NCI-H510A treated with DMSO at 0.1 percent for 48 hours (cell line): ENCODE measurements around the gene ADRA2B.
"Not testable (repeated sequence)": the region's sequence is repeated elsewhere in the genome, so short reads cannot be mapped to it uniquely, and the experiment has no call there.

Experiments used
- DNase-seq: peaks from one replicate; lab custom pipeline; 2025; lab: John Stamatoyannopoulos, UW

ADRA2B gene

DNA sequence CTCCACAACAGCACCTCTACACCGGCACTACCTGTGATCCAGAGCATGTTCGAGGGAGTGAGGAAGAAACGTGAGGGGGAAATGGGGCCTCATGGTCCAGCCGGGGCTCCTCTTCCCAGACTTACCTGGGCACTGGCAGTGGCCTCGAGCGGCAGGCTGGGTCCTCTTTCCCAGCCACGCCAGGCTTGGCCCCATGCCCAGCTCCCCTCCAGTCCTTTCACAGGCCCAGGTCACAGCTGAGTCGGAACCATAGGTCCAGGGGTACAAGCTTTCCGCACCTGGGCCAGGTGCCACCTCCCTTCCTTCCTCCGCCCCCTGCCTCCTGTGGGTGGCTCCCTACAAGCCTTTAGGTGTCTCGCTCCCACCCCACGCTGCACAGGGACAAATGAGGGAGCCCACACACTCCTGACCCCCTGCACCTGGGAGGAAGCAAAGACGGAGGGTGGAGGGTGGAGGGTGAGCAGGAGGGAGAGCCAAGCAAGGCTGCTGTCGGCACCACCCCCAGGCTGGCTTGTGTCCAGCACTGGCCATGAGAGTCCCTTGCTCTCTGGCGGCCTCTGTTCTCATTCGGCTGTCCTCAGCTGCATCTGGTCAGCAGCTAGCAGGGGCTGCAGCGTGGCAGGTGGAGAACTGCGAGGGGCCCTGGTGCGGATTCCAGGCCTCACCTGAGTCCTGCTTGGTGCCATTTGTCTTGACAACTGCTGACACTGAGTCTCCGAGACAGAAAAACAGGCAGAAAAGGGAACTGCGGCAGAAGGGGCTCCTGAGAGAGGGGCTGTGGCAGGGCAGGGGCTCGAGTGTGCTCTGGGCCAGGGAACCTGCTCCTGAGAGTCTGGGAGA lies 26.8 kb downstream of the ADRA2B start:
- DNase-seq: no peak

DNA sequence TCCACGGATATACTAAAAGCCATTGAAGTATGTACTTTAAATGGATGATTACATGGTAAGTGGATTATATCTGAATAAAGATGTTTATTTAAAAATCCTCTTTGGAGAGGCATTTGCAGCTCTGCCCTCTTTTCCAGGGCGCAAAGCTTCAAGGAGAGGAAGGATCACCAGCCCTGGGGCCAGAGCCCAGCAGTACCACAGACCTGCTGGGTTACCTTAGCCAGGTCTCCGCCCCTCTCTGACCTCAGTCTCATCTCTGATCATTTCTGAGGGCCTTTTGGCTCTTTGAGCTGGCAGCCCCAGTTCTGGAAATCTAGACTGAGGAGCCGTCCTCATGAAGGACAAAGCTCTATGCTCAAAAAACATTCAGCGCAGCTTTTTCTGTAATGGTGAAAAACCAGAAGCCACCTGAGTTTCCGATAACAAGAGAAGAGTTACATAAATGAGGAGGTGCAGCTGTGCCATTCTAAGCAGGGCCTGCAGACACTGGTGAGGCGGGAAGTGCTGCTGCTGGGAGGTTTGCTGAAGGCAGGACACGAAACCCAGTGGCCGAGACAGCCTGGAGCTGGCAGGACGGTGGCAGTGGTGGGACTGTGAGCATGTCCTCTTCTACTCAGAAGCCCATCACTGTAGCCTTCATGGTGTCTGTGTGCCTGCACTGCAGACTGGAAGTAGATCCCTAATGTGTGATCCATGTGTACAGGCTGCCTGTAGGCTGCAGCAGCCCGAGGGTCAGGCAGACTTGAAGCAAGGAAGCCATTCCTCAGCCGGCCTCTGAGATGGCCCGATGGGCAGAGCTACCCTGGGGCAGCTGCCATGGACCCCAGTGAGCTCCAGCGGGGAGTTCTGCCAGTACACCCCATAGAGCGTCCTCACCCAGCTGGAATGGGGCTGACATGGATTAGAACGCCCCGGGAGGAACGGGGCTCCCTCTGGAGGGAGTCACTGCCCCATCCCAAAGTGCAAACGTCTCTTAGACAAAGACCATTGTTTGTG lies 27.7 kb downstream of the ADRA2B start:
- no peak for DNase-seq

- DNase-seq: no peak
These were observed 29.2 kb downstream of the ADRA2B start for GRCh38 chr2:96087130-96087529.

- DNase-seq: no peak
These were observed 30.6 kb downstream of the ADRA2B start for GRCh38 chr2:96085541-96086355.

DNA sequence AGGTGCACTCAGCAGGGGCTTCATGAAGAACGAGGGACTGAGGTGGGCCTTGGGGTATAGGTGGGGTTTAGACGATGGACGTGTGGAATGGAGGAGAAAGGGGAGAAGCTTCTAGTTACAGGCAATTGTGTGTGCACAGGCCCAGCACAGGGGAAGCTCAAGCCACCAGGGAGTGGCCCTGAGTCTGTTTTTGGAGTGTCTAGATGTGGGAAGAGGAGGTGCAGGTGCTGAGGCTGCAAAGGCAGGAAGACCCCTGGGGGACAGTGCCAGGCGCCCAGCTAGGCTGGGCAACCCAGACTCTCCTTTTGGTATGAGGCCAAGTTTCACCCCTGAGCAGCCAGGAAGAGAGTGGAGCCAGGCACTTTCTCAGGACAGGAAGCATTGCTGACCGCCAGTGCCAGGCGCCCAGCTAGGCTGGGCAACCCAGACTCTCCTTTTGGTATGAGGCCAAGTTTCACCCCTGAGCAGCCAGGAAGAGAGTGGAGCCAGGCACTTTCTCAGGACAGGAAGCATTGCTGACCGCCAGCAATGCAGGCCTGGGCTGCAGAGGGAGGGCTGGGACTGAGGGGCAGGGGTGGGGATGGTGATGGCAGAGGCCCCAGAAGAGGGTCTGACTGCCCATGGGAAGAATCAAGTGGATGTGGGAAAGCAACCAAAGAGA lies 31.4 kb downstream of the ADRA2B start:
- not testable (repeated sequence) for DNase-seq

DNA sequence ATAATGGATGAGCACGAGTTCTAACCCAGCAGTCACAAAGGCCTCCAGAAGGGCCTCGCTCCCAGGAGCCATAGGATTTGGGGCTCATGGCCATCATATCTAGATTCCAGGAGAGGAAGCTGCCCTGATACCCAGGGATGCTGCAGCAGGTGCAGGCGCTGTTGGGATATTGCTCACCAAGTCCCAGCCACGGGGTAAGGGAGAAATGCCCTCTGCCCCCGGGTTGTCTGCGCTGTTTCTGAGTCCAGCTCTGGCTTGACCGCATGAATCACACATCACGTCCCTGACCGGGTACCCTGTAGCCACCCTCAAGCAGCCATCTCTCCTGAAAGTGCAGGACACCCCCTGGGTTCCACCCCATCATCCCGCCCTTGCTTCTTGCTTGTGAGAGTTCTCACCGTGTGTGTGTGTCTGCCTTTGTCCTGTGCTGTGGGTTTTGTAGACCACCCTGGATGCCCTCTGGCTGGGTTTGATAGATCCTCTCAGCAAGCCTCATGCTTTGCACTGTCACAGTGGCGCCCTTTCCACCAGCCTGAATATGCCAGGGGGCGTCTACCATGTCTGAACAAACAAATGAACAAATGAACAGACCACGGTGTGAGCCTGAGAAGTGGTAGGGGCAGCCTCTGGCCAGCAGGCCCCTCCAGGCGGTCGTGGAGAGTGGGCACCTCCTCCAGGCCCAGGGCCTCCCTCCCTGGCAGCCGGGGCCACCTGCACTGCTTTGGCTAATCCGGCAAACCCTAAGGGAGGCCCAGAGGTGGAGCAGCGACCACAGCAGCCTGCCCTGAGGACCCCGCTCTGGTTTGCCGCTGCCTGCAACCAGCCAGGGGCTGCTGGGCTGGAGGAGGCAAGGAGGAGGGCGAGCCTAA lies 32.1 kb downstream of the ADRA2B start:
- DNase-seq: no peak

DNA sequence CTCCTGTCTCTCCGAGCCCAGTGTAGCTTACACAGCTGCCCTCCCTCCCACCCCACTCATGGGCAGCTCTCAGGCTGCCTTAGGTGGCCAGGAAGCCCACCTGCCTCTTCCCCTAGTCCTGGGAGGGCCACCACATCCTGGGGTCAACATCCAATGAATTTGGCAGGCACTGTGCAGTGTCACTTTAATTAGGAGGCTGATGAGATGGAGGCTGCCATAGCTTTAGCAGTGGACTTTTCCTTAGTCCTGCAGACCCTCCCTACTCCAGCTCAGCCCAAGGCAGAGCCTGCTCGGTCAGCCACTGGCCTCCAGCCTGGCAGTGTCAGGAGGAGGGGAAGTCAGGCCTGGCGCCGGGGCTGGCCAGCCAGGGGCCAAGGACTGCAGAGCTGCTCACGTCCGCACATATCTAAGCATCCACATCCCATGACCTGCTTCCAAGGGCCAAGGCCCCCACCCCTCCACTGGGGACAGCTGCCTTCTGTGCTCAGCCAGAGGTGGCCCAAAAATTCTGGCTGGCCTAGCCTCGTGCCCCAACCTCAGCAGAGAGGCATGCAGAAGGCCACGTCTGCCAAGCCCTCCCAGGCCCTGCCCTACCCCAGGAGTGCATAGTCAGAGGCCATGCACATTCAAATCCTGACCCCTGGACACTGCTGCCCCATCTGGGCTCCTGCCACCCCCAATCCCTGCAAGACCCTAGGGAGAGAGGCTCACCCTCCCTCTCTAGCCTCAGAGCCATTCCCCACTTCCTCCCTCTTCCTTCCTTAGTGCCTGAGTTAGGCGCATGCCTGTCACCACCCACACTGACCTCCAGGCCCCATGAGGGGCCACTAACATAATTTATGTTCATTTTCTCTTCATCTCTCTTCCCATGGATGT lies 33.1 kb downstream of the ADRA2B start:
- DNase-seq: no peak

DNA sequence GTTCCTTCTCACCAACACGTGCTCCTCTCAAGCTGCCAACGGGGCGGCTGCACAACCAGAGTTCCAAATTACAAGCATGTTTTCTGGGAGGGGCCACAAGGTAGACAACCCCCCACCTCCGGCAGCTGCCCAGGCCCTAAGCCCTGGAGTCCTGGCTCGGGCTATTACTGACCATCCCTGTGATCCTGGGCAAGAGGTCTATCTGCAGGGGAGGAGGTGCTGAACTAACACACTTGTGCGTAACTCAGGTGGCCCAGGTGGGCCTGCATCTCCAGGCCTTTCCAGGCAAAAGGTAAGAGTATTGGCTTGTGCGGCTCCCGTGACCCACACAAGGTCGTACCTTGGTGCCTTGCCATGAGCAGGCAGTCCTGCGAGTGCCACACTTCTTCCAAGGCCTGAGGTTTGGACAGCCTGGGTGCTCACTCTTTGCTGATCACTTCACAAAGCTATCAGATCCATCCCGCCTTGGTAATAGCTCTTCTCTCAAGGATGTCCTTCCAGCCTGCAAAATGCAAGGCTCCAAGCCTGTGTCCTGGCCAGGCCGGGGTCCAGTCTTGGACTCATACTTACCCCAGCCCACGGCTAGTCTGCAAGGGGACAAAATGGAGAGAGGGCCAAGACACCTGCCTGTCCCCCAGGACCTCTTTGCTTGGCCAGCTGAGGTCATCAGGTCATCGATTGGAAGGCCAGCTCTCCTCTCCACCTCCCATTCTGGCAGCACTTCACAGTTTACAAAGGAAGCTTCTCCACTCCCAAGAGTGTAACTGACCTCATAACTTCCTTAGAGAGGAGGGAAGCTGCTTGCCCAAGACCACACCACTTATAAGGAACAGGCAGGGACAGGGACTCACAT lies 33.9 kb downstream of the ADRA2B start:
- DNase-seq: no peak

DNA sequence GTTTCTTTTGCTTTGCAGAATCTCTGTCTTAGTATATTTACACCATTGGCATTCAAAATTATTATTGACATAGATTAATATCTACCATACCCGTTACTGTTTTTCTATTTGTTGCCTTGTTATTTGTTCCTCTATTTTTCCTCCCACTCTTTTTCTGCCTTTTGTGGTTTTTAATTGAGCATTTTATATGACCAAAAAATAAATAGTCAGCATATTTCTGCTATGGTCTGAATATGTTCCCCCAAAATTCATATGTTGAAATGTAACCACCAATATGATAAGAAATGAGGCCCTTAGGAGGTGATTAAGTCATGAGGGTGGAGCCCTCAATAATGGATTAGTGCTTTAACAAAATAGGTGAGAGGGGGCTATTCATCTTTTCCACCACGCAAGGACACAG lies 35.3 kb downstream of the ADRA2B start:
- no peak for DNase-seq

- no peak for DNase-seq
These were observed 41.1 kb downstream of the ADRA2B start for GRCh38 chr2:96075199-96075771.

GRCh38 chr2:96074156-96074555 lies 42.2 kb downstream of the ADRA2B start:
- no peak for DNase-seq

DNA sequence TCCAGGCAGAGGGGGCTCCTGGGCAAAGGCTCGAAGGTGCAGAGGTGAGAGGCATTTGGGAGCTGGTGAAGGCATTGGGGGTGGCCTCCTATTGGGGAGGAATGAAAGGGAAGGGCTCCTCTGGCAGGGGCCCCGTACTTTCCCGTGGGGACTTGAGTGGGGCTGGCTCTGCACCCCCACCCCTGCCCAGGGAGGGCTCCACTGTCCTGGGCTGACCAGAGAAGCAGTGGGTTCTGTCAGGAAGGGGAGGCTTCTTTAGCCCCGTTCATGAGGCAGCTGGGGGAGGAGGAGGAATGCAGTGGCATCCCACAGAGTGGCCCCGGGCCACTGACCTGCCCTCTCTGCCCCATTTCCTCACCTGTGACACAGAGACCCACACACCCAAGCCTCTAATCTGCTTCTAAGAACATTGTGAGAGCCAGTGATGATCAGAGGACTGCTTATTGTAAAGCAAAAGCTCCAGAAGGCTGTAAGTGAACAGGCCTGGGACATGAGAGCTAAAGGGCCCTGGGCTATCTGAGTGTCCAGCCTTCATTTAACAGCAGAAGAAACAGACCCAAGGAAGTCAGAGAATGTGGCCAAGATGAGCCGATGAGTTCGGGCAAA lies 43.1 kb downstream of the ADRA2B start:
- no peak for DNase-seq

DNA sequence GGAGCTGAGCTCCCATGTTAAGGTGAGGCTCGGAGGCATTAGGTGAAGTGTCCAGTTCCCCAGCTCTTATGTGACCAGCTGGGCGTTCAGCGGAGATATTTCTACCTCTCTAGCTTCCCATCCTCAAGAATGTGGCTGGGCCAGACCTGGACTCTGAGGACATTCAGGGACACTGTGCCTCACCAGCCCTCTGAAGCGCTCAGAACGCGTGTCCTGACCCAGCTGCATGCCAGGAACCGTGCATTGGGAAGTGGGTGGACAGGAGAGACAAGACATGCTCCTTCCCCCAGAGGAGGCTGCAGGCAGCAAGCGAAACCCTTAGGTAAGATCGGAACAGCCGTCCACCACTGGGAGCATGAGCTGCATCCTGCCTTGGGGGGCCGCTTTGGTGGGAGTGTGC lies 43.6 kb downstream of the ADRA2B start:
- no peak for DNase-seq

DNA sequence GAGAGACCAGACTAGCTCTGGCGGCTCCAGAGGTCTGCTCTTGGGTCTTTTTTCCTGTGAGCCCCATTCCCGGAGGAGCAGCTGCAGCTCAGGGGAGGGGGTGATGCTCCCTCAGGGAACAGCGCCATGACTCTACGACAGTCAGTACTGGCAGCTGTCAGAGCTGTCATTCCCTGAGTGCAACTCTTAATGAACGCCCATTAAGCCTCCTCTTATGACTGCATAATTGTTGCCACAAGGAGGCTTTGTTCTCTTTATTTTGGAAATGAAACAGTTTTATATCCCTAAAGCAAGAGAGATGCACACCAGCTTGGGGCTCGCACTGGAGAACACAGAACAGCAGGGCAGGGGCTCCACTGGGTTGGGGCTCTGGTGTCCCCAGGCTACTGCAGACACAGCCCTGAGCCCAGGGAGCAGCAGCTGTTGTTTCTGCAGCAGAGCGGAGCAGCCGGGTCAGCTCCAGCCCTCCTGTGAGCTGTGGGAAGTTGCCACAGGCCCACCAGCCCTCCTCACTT lies 44.3 kb downstream of the ADRA2B start:
- DNase-seq: not testable (repeated sequence)

GRCh38 chr2:96071087-96071976 lies 45.0 kb downstream of the ADRA2B start:
- not testable (repeated sequence) for DNase-seq

DNA sequence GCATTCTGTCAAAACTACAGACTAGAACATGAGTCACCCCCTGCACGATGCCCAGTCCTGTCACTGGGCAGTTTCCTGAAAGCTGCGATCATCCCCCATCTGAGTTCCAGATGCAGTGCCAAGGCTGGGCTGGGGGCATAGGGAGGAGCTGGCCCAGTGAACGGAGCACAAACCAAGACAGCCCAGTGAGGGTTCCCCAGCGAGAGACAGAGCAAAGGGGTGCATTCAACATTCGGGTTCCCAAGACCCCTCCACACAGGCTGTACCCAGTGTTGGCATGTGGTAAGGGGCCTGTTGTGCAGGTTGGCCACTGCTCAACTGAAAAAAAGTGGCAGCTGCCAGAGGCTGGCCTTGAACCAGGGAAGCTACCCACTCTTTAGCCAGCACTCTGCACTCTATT lies 46.0 kb downstream of the ADRA2B start:
- DNase-seq: not testable (repeated sequence)
